ENCODE measurements around the gene AP4E1.

GRCh38 chr15:50968353-50968752 is 59.9 kb downstream of the AP4E1 start:
- TF ChIP-seq REST (IDR thresholded peaks at IDR 0.05; ENCODE audit: insufficient read depth in 1 of 2, low read depth in 2 of 2, low read length in 2 of 2) (no peak), POLR2AphosphoS5 (IDR thresholded peaks at IDR 0.05; ENCODE audit: low read depth, low read length) (no peak), TAF1 (IDR thresholded peaks at IDR 0.05; ENCODE audit: borderline replicate concordance, insufficient read depth, low read length) (no peak)
